Calu3 (cell line): ENCODE measurements around the gene SIRPG. TPM values are rescaled to one million over a fixed set of nuclear protein-coding genes. Genes with fewer than 3 reads are reported as not detected.

Experiments used
- BruUV-seq: library from RNA; stranded (reverse); fragments of 400-500 nt; replicated peaks from 2 replicates; lab custom pipeline; 2021; lab: Mats Ljungman, UMichigan
- CTCF ChIA-PET: fragments of 300-600 bp; sonication (Branson Sonifier 250); formaldehyde crosslinking; loops from one replicate; lab custom pipeline; 2022; ENCODE audit warnings: antibody characterized with exemption; lab: Charles Lee
- DNase-seq: peaks from one replicate; pipeline ENCODE4 v3.0.0; 2022
- H3K27ac Mint-ChIP-seq: one replicate; pipeline ENCODE4 v1.8.0; 2022; ENCODE audit warnings: mixed read lengths; ENCODE audit not compliant: unreplicated experiment
- H3K27me3 Mint-ChIP-seq: one replicate; pipeline ENCODE4 v1.8.0; 2022; ENCODE audit warnings: mixed read lengths; ENCODE audit not compliant: unreplicated experiment
- H3K36me3 Mint-ChIP-seq: one replicate; pipeline ENCODE4 v1.8.0; 2022; ENCODE audit warnings: mild to moderate bottlenecking, moderate library complexity, mixed read lengths; ENCODE audit not compliant: insufficient read depth, unreplicated experiment
- H3K4me1 Mint-ChIP-seq: one replicate; pipeline ENCODE4 v1.8.0; 2022; ENCODE audit warnings: mild to moderate bottlenecking, low read depth, mixed read lengths; ENCODE audit not compliant: unreplicated experiment
- H3K4me3 Mint-ChIP-seq: one replicate; pipeline ENCODE4 v1.8.0; 2022; ENCODE audit warnings: mild to moderate bottlenecking, low read depth, moderate library complexity, mixed read lengths; ENCODE audit not compliant: unreplicated experiment
- H3K9me3 Mint-ChIP-seq: one replicate; pipeline ENCODE4 v1.8.0; 2022; ENCODE audit warnings: low read depth, mixed read lengths; ENCODE audit not compliant: unreplicated experiment
- intact Hi-C: fragments of 100-400 bp; cut with micrococcal nuclease; formaldehyde crosslinking; loops from one replicate; pipeline ENCODE4 v1.10.0; 2022; ENCODE audit not compliant: unreplicated experiment
- total RNA-seq: library from RNA; stranded (reverse); gene quantifications from 2 replicates; pipeline ENCODE4 v1.2.3, GENCODE V29; 2022
- TF ChIP-seq, protein P1 (sequence below): fragments of 200-600 bp; IDR thresholded peaks from one replicate; pipeline ENCODE4 v1.8.0; 2022; ENCODE audit warnings: antibody characterized with exemption; ENCODE audit not compliant: unreplicated experiment

SIRPG gene
- total RNA-seq, 1 experiment from 2014 or later = not detected

- TF ChIP-seq, protein P1, sequence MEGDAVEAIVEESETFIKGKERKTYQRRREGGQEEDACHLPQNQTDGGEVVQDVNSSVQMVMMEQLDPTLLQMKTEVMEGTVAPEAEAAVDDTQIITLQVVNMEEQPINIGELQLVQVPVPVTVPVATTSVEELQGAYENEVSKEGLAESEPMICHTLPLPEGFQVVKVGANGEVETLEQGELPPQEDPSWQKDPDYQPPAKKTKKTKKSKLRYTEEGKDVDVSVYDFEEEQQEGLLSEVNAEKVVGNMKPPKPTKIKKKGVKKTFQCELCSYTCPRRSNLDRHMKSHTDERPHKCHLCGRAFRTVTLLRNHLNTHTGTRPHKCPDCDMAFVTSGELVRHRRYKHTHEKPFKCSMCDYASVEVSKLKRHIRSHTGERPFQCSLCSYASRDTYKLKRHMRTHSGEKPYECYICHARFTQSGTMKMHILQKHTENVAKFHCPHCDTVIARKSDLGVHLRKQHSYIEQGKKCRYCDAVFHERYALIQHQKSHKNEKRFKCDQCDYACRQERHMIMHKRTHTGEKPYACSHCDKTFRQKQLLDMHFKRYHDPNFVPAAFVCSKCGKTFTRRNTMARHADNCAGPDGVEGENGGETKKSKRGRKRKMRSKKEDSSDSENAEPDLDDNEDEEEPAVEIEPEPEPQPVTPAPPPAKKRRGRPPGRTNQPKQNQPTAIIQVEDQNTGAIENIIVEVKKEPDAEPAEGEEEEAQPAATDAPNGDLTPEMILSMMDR = no peak
- intact Hi-C loops = no loop called here
- no TSS peak for BruUV-seq
- CTCF ChIA-PET = no interaction called here
- no peak overlapping the region for H3K4me3 Mint-ChIP-seq
- H3K9me3 Mint-ChIP-seq = no peaks in the 10 kb centered on the region
- H3K36me3 Mint-ChIP-seq = no peaks in the 10 kb centered on the region
- H3K4me1 Mint-ChIP-seq = peaks cover 9% of the 10 kb centered on the region
- H3K27ac Mint-ChIP-seq = no peak overlapping the region
- DNase-seq = no peak
- peaks cover 2% of the 10 kb centered on the region for H3K27me3 Mint-ChIP-seq
These were observed 33.9 kb downstream of the SIRPG start for GRCh38 chr20:1623501-1624205.

GRCh38 chr20:1622450-1622849 is 35.1 kb downstream of the SIRPG start:
- no peak for DNase-seq
- TF ChIP-seq, protein P1 = no peak
- Mint-ChIP-seq H3K27ac (no peak overlapping the region), H3K4me1 (peaks cover 9% of the 10 kb centered on the region), H3K9me3 (no peaks in the 10 kb centered on the region), H3K36me3 (no peaks in the 10 kb centered on the region), H3K27me3 (no peaks in the 10 kb centered on the region), H3K4me3 (no peak overlapping the region)
- BruUV-seq = no TSS peak
- CTCF ChIA-PET = no interaction called here
- intact Hi-C loops = no loop called here

DNA sequence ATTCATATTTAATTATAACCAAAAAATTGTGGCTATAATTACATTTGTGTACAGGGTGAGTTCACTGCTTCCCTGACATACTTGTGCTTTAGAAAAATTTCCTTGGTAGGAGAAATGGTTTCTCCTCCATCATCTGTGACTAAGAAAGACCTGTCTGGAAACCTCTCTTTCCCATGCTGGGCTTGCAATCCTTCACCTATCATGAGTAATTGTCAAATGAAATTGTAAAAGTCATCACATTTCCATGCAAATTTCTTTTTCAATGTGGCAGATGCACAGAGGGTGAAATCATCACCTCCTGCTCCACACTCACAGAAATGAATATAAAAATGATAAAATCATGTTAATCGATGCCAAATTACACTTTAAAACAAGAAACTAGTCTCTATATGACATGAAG is 36.3 kb downstream of the SIRPG start:
- CTCF ChIA-PET = no interaction called here
- Mint-ChIP-seq H3K27ac (no peak overlapping the region), H3K4me3 (no peak overlapping the region), H3K4me1 (peaks cover 9% of the 10 kb centered on the region), H3K9me3 (no peaks in the 10 kb centered on the region), H3K36me3 (no peaks in the 10 kb centered on the region), H3K27me3 (no peaks in the 10 kb centered on the region)
- no peak for DNase-seq
- TF ChIP-seq, protein P1 = no peak
- intact Hi-C loops = no loop called here
- no TSS peak for BruUV-seq

DNA sequence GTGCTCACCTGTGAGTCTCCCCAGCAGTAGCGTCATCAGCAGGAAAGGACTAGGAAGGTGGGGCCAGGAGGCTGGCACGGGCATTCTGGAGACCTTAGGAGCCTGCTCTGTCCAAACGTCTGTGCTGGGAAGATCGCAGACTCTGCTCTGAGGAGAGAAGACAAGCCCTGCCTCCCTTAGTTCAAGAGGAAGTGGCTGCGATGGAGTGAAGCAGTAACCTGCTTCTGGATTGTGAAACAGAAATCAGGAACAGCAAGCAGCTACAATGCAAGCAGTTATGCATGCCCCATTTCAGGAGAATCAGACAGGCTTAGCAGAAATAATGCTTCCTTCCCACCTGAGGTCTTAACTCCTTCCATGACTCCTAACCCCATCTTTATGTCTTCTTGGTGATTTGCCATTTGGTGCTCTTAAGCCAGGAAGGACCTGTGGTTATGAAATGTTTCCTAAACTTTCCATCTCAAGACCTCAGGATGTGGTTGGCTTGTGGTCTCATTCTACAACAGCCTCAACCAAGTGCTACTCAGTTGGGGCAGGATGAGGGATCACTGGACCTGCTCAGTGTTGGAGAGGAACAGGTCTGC is 37.6 kb downstream of the SIRPG start, which contains the start of gene SIRPB1:
Gene SIRPB1 (minus strand): TSS at position 149 of the 584 bp plus-strand sequence. CDS start 65 bp downstream, at position 84.
- no peak for DNase-seq
- CTCF ChIA-PET = no interaction called here
- Mint-ChIP-seq H3K4me1 (peaks cover 9% of the 10 kb centered on the region), H3K27ac (no peak within 1 kb of the TSS), H3K27me3 (no peaks in the 10 kb centered on the region), H3K4me3 (no peak within 1 kb of the TSS), H3K9me3 (no peaks in the 10 kb centered on the region), H3K36me3 (no peaks in the 10 kb centered on the region)
- intact Hi-C loops = no loop called here
- TF ChIP-seq, protein P1 = no peak
- BruUV-seq = no TSS peak
